ENCODE results near the gene PCDHB4. TPM values are rescaled to one million over a fixed set of nuclear protein-coding genes. Genes with fewer than 3 reads are reported as not detected.
"Not testable (repeated sequence)": the region's sequence is repeated elsewhere in the genome, so short reads cannot be mapped to it uniquely, and the experiment has no call there.

PCDHB4 gene
- total and polyA plus RNA-seq, 8 donors, result 0.15 to 15.9 (median 0.45) TPM; not detected in 1

DNA sequence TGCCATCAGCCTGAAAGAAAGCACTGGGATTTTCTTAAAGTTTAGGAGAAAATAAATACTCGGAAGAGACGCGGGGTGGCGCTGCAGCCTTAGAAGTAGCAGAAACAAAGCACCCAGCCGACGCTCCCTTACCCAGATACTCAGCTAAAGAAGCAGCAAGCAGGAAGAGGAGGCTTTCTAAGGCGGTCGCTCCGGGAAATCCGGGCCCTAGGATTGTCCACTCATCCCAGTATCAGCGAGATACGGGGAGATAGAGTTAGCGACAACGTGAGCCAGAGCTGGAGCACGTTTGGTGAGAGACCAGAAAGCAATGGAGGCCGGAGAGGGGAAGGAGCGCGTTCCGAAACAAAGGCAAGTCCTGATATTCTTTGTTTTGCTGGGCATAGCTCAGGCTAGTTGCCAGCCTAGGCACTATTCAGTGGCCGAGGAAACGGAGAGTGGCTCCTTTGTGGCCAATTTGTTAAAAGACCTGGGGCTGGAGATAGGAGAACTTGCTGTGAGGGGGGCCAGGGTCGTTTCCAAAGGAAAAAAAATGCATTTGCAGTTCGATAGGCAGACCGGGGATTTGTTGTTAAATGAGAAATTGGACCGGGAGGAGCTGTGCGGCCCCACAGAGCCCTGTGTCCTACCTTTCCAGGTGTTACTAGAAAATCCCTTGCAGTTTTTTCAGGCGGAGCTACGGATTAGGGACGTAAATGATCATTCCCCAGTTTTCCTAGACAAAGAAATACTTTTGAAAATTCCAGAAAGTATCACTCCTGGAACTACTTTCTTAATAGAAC is 26.9 kb upstream of the PCDHB4 start, which contains the start of gene PCDHB2:
Gene PCDHB2 (plus strand): TSS at position 135 of the 782 bp plus-strand sequence. CDS start 176 bp downstream, at position 311.
- TF ChIP-seq, protein P1, sequence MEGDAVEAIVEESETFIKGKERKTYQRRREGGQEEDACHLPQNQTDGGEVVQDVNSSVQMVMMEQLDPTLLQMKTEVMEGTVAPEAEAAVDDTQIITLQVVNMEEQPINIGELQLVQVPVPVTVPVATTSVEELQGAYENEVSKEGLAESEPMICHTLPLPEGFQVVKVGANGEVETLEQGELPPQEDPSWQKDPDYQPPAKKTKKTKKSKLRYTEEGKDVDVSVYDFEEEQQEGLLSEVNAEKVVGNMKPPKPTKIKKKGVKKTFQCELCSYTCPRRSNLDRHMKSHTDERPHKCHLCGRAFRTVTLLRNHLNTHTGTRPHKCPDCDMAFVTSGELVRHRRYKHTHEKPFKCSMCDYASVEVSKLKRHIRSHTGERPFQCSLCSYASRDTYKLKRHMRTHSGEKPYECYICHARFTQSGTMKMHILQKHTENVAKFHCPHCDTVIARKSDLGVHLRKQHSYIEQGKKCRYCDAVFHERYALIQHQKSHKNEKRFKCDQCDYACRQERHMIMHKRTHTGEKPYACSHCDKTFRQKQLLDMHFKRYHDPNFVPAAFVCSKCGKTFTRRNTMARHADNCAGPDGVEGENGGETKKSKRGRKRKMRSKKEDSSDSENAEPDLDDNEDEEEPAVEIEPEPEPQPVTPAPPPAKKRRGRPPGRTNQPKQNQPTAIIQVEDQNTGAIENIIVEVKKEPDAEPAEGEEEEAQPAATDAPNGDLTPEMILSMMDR (IDR thresholded peaks at IDR 0.05), result no peak
- no peak for TF ChIP-seq POLR2AphosphoS5 (IDR thresholded peaks at IDR 0.05)
- peak in 1 of 2 donors; percentile 64 for DNase-seq
- H3K4me3 ChIP-seq, result peak within 1 kb of the TSS in 3 of 4 donors; percentile 7 to 19 (median 8)
- no peaks in the 10 kb centered on the region for H3K4me1 ChIP-seq
- H3K27me3 ChIP-seq, result peaks cover 0 to 43% (median 7%) of the 10 kb centered on the region in 3 donors
- 14 to 22% (median 15%) methylated on average over 21 to 29 of the region's 29 CpGs for WGBS, 5 donors
- intact Hi-C loops (cut with DNase I; ENCODE audit: low total_unique reads), result no loop called here
- no peaks in the 10 kb centered on the region for H3K36me3 ChIP-seq
- H3K27ac ChIP-seq, result no peak within 1 kb of the TSS
- H3K9me3 ChIP-seq, result peaks cover 14 to 89% (median 70%) of the 10 kb centered on the region in 4 donors

DNA sequence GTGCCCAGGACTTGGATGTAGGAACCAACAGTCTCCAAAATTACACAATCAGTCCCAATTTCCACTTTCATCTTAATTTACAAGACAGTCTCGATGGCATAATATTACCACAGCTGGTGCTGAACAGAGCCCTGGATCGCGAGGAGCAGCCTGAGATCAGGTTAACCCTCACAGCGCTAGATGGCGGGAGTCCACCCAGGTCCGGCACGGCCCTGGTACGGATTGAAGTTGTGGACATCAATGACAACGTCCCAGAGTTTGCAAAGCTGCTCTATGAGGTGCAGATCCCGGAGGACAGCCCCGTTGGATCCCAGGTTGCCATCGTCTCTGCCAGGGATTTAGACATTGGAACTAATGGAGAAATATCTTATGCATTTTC is 26.4 kb upstream of the PCDHB4 start:
- 37 to 46% (median 42%) methylated on average over 12 of the region's 12 CpGs for WGBS, 5 donors
- no peak for TF ChIP-seq POLR2A (IDR thresholded peaks at IDR 0.05)
- TF ChIP-seq, protein P1 (IDR thresholded peaks at IDR 0.05), result no peak
- TF ChIP-seq POLR2AphosphoS5 (IDR thresholded peaks at IDR 0.05), result no peak
- TF ChIP-seq EP300 (IDR thresholded peaks at IDR 0.05), result no peak
- Histone ChIP-seq H3K36me3 (no peaks in the 10 kb centered on the region), H3K9me3 (peaks cover 17 to 89% (median 69%) of the 10 kb centered on the region in 4 donors), H3K4me3 (peak overlapping the region in 2 of 4 donors; percentile 7 to 19), H3K27me3 (peaks cover 0 to 44% (median 7%) of the 10 kb centered on the region in 3 donors), H3K27ac (no peak overlapping the region), H3K4me1 (no peaks in the 10 kb centered on the region)
- no peak for DNase-seq
- intact Hi-C loops (cut with DNase I; ENCODE audit: low total_unique reads), result no loop called here

DNA sequence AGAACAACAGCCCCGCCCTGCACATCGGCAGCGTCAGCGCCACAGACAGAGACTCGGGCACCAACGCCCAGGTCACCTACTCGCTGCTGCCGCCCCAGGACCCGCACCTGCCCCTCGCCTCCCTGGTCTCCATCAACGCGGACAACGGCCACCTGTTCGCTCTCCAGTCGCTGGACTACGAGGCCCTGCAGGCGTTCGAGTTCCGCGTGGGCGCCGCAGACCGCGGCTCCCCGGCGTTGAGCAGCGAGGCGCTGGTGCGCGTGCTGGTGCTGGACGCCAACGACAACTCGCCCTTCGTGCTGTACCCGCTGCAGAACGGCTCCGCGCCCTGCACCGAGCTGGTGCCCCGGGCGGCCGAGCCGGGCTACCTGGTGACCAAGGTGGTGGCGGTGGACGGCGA is 25.4 kb upstream of the PCDHB4 start:
- H3K4me3 ChIP-seq; intact Hi-C loops (cut with DNase I; ENCODE audit: low total_unique reads); H3K27ac ChIP-seq; H3K4me1 ChIP-seq; H3K36me3 ChIP-seq; DNase-seq: not testable (repeated sequence)
- 36 to 59% (median 44%) methylated on average over 11 to 30 of the region's 46 CpGs for WGBS, 5 donors
- Histone ChIP-seq H3K9me3 (peaks cover 23 to 91% (median 74%) of the 10 kb centered on the region in 4 donors), H3K27me3 (peaks cover 0 to 53% (median 7%) of the 10 kb centered on the region in 3 donors)

DNA sequence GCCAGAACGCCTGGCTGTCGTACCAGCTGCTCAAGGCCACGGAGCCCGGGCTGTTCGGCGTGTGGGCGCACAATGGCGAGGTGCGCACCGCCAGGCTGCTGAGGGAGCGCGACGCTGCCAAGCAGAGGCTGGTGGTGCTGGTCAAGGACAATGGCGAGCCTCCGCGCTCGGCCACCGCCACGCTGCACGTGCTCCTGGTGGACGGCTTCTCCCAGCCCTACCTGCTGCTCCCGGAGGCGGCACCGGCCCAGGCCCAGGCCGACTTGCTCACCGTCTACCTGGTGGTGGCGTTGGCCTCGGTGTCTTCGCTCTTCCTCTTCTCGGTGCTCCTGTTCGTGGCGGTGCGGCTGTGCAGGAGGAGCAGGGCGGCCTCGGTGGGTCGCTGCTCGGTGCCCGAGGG is 25.0 kb upstream of the PCDHB4 start:
- H3K4me1 ChIP-seq; intact Hi-C loops (cut with DNase I; ENCODE audit: low total_unique reads): not testable (repeated sequence)
- H3K27me3 ChIP-seq, result peaks cover 0 to 53% (median 7%) of the 10 kb centered on the region in 3 donors

DNA sequence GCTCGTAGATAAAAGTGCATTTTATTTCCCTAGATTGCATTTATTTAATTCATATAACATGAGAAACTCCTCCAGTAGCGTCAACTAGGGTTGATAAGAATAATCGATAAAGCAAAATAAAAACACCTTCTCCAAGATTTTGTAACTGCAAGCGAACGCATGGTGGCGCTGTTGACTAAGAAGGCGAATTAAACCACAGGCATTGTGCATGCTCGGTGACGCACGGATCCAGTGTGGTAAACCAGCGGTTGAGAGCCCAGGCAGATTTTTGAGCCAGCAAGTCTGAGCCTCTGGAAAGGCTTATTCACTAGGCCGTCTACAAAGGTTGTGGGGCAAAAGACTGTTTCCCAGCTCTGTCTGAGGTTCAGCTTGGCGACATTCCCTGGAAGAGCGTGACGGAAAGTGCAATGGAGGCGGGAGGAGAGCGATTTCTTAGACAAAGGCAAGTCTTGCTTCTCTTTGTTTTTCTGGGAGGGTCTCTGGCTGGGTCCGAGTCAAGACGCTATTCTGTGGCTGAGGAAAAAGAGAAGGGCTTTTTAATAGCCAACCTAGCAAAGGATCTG is 21.3 kb upstream of the PCDHB4 start, which contains the start of gene PCDHB3:
Gene PCDHB3 (plus strand): TSS at position 231 of the 563 bp plus-strand sequence. CDS start 177 bp downstream, at position 408.
- no peaks in the 10 kb centered on the region for H3K4me1 ChIP-seq
- 18 to 26% (median 19%) methylated on average over 19 of the region's 19 CpGs for WGBS, 5 donors
- intact Hi-C loops (cut with DNase I; ENCODE audit: low total_unique reads), result no loop called here
- TF ChIP-seq EP300 (IDR thresholded peaks at IDR 0.05) (no peak), POLR2AphosphoS5 (IDR thresholded peaks at IDR 0.05) (no peak), POLR2A (IDR thresholded peaks at IDR 0.05) (no peak)
- TF ChIP-seq, protein P1 (IDR thresholded peaks at IDR 0.05), result no peak
- no peaks in the 10 kb centered on the region for H3K36me3 ChIP-seq
- peaks cover 13 to 77% (median 56%) of the 10 kb centered on the region in 4 donors for H3K9me3 ChIP-seq
- no peak within 1 kb of the TSS for H3K27ac ChIP-seq
- H3K27me3 ChIP-seq, result peaks cover 0 to 45% (median 0%) of the 10 kb centered on the region in 3 donors
- H3K4me3 ChIP-seq, result peak within 1 kb of the TSS in 1 of 4 donors; percentile 17
- peak in 1 of 2 donors; percentile 59 for DNase-seq

More for the DNA sequence above, 25.0 kb upstream of the PCDHB4 start:
- WGBS, 5 donors, result 28 to 72% (median 32%) methylated on average over 5 to 32 of the region's 38 CpGs
- H3K9me3 ChIP-seq, result peaks cover 23 to 92% (median 76%) of the 10 kb centered on the region in 4 donors
- H3K27ac ChIP-seq, H3K36me3 ChIP-seq, H3K4me3 ChIP-seq, DNase-seq: not testable (repeated sequence)

Data from stomach (tissue), 9 donors.